Keratinocyte (primary cell): Measurements from ENCODE around the gene CCR8. TPM values are rescaled to one million over a fixed set of nuclear protein-coding genes. Genes with fewer than 3 reads are reported as not detected.
"Not testable (repeated sequence)": the region's sequence is repeated elsewhere in the genome, so short reads cannot be mapped to it uniquely, and the experiment has no call there.

ENCODE experiments used
- DNase-seq: peaks from one replicate; pipeline ENCODE4 v3.0.0-alpha.2; 2011; ENCODE audit warnings: low read depth, missing footprints, low spot score
- FAIRE-seq: peaks from 2 replicates; lab custom pipeline; 2011; peaks lifted over from hg19 to GRCh38; lab: Jason Lieb, UNC
- H2AFZ ChIP-seq: 2 replicates; pipeline ENCODE4 v1.6.0; 2012; ENCODE audit warnings: low read length, control low read depth, inconsistent platforms; ENCODE audit not compliant: control insufficient read depth
- H3K27ac ChIP-seq: 2 replicates; pipeline ENCODE4 v1.5.1; 2011; ENCODE audit warnings: low read length; ENCODE audit not compliant: control insufficient read depth, insufficient read depth
- H3K27me3 ChIP-seq: 3 replicates; pipeline ENCODE4 v1.6.0; 2011; ENCODE audit warnings: low read length; ENCODE audit not compliant: control insufficient read depth, insufficient read depth; ENCODE audit errors: extremely low read depth
- H3K36me3 ChIP-seq, 2 experiments: 2 replicates in 1 of 2; 3 replicates in 1 of 2; pipeline ENCODE4 v1.5.1; 2011; ENCODE audit warnings: low read length in 2 of 2, mild to moderate bottlenecking in 1 of 2; ENCODE audit not compliant: control insufficient read depth in 2 of 2, insufficient read depth in 2 of 2; ENCODE audit errors: extremely low read depth in 1 of 2
- H3K4me1 ChIP-seq: 3 replicates; pipeline ENCODE4 v1.5.1; 2011; ENCODE audit warnings: low read length; ENCODE audit not compliant: control insufficient read depth, insufficient read depth; ENCODE audit errors: extremely low read depth
- H3K4me2 ChIP-seq: 3 replicates; pipeline ENCODE4 v1.6.0; 2011; ENCODE audit warnings: low read depth, low read length; ENCODE audit not compliant: control insufficient read depth, insufficient read depth; ENCODE audit errors: extremely low read depth
- H3K4me3 ChIP-seq, 3 experiments: fragments of 200-600 bp in 1 of 3; sonication (generic) in 1 of 3; 2 replicates in 2 of 3; 3 replicates in 1 of 3; pipeline ENCODE4 v1.5.1; 2011 to 2016; ENCODE audit warnings: low read length in 3 of 3, mild to moderate bottlenecking in 3 of 3, control low read depth in 2 of 3, inconsistent platforms in 1 of 3, low read depth in 1 of 3, mixed read lengths in 1 of 3, mixed run types in 1 of 3, moderate library complexity in 1 of 3; ENCODE audit not compliant: control insufficient read depth in 2 of 3, insufficient read depth in 2 of 3; ENCODE audit errors: extremely low read depth in 1 of 3
- H3K79me2 ChIP-seq: 2 replicates; pipeline ENCODE4 v1.6.0; 2012; ENCODE audit warnings: low read length; ENCODE audit not compliant: control insufficient read depth, insufficient read depth
- H3K9ac ChIP-seq: 3 replicates; pipeline ENCODE4 v1.6.0; 2011; ENCODE audit warnings: low read length; ENCODE audit not compliant: control insufficient read depth, insufficient read depth; ENCODE audit errors: extremely low read depth
- H3K9me1 ChIP-seq: 3 replicates; pipeline ENCODE4 v1.6.0; 2011; ENCODE audit warnings: low read length; ENCODE audit not compliant: control insufficient read depth, insufficient read depth; ENCODE audit errors: extremely low read depth
- H3K9me3 ChIP-seq: 2 replicates; pipeline ENCODE4 v1.5.1; 2012; ENCODE audit warnings: low read depth, low read length; ENCODE audit not compliant: control insufficient read depth
- H4K20me1 ChIP-seq: 3 replicates; pipeline ENCODE4 v1.6.0; 2011; ENCODE audit warnings: low read length; ENCODE audit not compliant: control insufficient read depth, insufficient read depth; ENCODE audit errors: extremely low read depth
- EZH2 ChIP-seq: IDR thresholded peaks from one replicate; pipeline ENCODE4 v1.6.1; 2012; ENCODE audit warnings: inconsistent platforms, mild to moderate bottlenecking, low read length, moderate library complexity
- dilution Hi-C: fragments of 300-500 bp; cut with MboI; formaldehyde crosslinking; loops from one replicate; pipeline ENCODE4 v1.7.0; 2020; ENCODE audit warnings: low sequenced_read_pairs; ENCODE audit not compliant: extremely low pct_ligation_motif_present
- polyA plus RNA-seq, 5 experiments: library from polyadenylated mRNA; depleted of rRNA in 3 of 5; stranded (reverse) in 3 of 5; stranded (forward) in 1 of 5; unstranded in 1 of 5; fragments of >200 nt; gene quantifications; 1 replicate in 1 of 5; 2 replicates in 3 of 5; 3 replicates in 1 of 5; pipeline versions ENCODE4 v1.2.1 to v1.2.3, GENCODE V29; 2011 to 2012; ENCODE audit warnings: missing spikeins in 2 of 5, low read depth in 1 of 5, low replicate concordance in 1 of 5
- TF ChIP-seq, protein P1 (sequence below), 3 experiments: IDR thresholded peaks in 1 of 3; conservative IDR thresholded peaks in 1 of 3; optimal IDR thresholded peaks in 1 of 3; 2 replicates in 2 of 3; 3 replicates in 1 of 3; pipeline versions ENCODE3 to v1.5.1; 2011; ENCODE audit warnings: low read length in 3 of 3, mild to moderate bottlenecking in 3 of 3, moderate library complexity in 2 of 3, control low read depth in 1 of 3, inconsistent platforms in 1 of 3; ENCODE audit not compliant: insufficient read depth in 2 of 3; ENCODE audit errors: extremely low read depth in 1 of 3

Gene CCR8
- polyA plus RNA-seq, 1 donor (not counting 4 experiments of a cell fraction or from before 2014, with no cell fraction given), result not detected

DNA sequence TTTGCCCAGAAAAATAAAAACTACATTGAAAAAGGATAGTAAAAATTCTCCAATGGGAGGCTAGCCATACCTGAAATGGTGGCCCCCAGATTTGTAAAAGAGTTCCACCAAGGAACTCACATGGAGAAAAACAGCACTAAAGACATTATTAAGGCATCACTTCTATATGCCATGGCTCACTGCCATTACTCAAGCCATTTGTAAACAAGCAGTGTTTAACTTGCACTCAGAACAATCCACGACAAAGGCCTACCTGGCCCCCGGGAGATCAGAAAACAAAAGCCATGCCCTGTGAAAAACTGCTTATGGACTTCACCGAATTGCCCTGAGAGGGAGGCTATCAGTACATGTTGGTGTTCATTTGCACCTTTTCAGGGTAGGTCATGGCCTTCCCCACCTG, 19.6 kb downstream of the CCR8 start:
- FAIRE-seq (no peak), DNase-seq (no peak)
- no peaks in the 10 kb centered on the region for H3K9me1 ChIP-seq
- H3K27me3 ChIP-seq, result no peaks in the 10 kb centered on the region
- H3K36me3 ChIP-seq, result no peaks in the 10 kb centered on the region
- no peak overlapping the region for H3K4me3 ChIP-seq
- TF ChIP-seq EZH2, result no peak
- TF ChIP-seq, protein P1, sequence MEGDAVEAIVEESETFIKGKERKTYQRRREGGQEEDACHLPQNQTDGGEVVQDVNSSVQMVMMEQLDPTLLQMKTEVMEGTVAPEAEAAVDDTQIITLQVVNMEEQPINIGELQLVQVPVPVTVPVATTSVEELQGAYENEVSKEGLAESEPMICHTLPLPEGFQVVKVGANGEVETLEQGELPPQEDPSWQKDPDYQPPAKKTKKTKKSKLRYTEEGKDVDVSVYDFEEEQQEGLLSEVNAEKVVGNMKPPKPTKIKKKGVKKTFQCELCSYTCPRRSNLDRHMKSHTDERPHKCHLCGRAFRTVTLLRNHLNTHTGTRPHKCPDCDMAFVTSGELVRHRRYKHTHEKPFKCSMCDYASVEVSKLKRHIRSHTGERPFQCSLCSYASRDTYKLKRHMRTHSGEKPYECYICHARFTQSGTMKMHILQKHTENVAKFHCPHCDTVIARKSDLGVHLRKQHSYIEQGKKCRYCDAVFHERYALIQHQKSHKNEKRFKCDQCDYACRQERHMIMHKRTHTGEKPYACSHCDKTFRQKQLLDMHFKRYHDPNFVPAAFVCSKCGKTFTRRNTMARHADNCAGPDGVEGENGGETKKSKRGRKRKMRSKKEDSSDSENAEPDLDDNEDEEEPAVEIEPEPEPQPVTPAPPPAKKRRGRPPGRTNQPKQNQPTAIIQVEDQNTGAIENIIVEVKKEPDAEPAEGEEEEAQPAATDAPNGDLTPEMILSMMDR (optimal IDR thresholded peaks at IDR 0.05 in 1 of 3, IDR thresholded peaks at IDR 0.05 in 1 of 3, conservative IDR thresholded peaks at IDR 0.05 in 1 of 3; ENCODE audit: extremely low read depth in 1 of 3, insufficient read depth in 2 of 3, low read length in 3 of 3), result no peak
- no peak overlapping the region for H2AFZ ChIP-seq
- dilution Hi-C loops, result no loop called here
- no peak overlapping the region for H3K4me2 ChIP-seq
- H3K9ac ChIP-seq, result no peak overlapping the region
- no peaks in the 10 kb centered on the region for H4K20me1 ChIP-seq
- no peaks in the 10 kb centered on the region for H3K79me2 ChIP-seq
- no peak overlapping the region for H3K27ac ChIP-seq
- H3K9me3 ChIP-seq, result no peaks in the 10 kb centered on the region
- peaks cover 7% of the 10 kb centered on the region for H3K4me1 ChIP-seq

DNA sequence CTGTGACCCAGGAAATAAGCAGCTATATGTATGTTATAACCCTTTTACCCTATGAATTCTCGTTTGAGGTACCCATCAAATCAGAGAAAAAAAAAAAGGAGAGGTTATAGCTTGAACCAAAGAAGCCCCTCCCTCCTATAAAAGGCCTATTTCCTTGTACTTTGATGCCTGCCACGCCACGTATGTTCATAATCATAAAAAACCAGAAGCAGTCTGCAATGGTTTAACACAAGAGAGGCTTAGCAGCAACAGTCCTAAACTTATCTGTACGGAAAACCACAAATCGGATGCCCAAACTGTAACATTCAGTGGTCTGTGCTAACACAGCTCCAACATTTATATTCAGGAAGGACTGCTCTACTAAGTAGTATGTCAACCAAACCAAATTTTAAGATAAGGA, 21.2 kb downstream of the CCR8 start:
- DNase-seq (no peak), FAIRE-seq (no peak)
- dilution Hi-C loops, result no loop called here
- no peak overlapping the region for H3K9ac ChIP-seq
- no peaks in the 10 kb centered on the region for H3K9me3 ChIP-seq
- H3K27me3 ChIP-seq, result no peaks in the 10 kb centered on the region
- no peaks in the 10 kb centered on the region for H4K20me1 ChIP-seq
- H3K27ac ChIP-seq, result no peak overlapping the region
- H2AFZ ChIP-seq, result no peak overlapping the region
- no peaks in the 10 kb centered on the region for H3K36me3 ChIP-seq
- H3K4me3 ChIP-seq, result no peak overlapping the region
- TF ChIP-seq EZH2, result no peak
- TF ChIP-seq, protein P1 (optimal IDR thresholded peaks at IDR 0.05 in 1 of 3, IDR thresholded peaks at IDR 0.05 in 1 of 3, conservative IDR thresholded peaks at IDR 0.05 in 1 of 3; ENCODE audit: extremely low read depth in 1 of 3, insufficient read depth in 2 of 3, low read length in 3 of 3), result no peak
- H3K4me2 ChIP-seq, result no peak overlapping the region
- no peaks in the 10 kb centered on the region for H3K9me1 ChIP-seq
- no peaks in the 10 kb centered on the region for H3K4me1 ChIP-seq
- no peaks in the 10 kb centered on the region for H3K79me2 ChIP-seq

DNA sequence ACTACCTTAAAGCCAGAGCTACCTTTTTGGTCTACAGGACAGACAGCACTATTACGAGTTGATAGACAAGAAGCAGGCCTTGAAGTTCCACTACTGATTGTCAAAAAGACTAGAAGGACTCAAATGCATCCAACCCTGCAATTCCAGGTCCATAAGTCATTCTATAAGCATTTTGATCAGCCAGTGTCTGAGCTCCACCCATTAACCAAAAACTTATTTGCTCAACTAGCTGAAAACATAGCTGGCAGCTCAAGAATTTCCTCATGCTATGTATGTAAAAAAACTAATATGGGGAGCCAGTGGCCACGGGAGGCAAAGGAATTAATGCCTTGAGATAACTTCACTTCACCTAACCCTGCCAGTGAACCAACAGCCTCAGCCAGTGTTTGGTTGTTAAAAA, 21.6 kb downstream of the CCR8 start:
- DNase-seq, H3K4me3 ChIP-seq, H3K9me1 ChIP-seq, dilution Hi-C loops, H3K36me3 ChIP-seq, H3K27ac ChIP-seq, FAIRE-seq, H4K20me1 ChIP-seq, H3K4me1 ChIP-seq, H2AFZ ChIP-seq, H3K9ac ChIP-seq, H3K4me2 ChIP-seq, H3K27me3 ChIP-seq, H3K79me2 ChIP-seq, H3K9me3 ChIP-seq: not testable (repeated sequence)

DNA sequence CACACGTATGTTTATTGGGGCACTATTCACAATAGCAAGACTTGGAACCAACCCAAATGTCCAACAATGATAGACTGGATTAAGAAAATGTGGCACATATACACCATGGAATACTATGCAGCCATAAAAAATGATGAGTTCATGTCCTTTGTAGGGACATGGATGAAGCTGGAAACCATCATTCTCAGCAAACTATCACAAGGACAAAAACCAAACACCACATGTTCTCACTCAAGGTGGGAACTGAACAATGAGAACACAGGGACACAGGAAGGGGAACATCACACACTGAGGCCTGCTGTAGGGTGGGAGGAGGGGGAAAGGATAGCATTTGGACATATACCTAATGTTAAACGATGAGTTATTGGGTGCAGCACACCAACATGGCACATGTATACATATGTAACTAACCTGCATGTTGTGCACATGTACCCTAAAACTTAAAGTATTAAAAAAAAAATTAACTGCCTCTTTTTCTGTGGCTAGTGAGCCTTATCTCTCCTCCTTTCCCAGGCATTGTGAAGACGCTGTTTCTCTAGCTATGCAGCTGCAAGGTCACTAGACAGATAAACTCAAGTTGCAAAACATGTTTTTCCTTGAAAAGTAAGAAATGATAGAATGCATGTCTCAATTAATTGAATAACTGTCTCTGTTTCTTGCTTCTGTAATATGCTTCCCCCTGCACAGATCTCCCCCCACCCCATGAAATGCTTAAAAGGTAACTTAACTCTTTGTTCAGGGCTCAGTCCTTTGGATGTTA, 23.8 kb downstream of the CCR8 start:
- FAIRE-seq, dilution Hi-C loops: not testable (repeated sequence)

More for the DNA sequence above, 23.8 kb downstream of the CCR8 start:
- not testable (repeated sequence) for H3K4me3 ChIP-seq, H2AFZ ChIP-seq, H3K9ac ChIP-seq, H3K36me3 ChIP-seq, H3K9me1 ChIP-seq, H3K4me2 ChIP-seq, H3K79me2 ChIP-seq, H3K4me1 ChIP-seq, DNase-seq, H4K20me1 ChIP-seq, H3K9me3 ChIP-seq, H3K27ac ChIP-seq, H3K27me3 ChIP-seq
